Measurements from ENCODE around the gene EPAS1. TPM values are rescaled to one million over a fixed set of nuclear protein-coding genes. Genes with fewer than 3 reads are reported as not detected.

Gene EPAS1
- total and polyA plus RNA-seq, 9 of the 15 experiments (the other 6 are each of a cell fraction or from before 2014, with no cell fraction given), result 0.25 to 11.2 (median 4.1) TPM

DNA sequence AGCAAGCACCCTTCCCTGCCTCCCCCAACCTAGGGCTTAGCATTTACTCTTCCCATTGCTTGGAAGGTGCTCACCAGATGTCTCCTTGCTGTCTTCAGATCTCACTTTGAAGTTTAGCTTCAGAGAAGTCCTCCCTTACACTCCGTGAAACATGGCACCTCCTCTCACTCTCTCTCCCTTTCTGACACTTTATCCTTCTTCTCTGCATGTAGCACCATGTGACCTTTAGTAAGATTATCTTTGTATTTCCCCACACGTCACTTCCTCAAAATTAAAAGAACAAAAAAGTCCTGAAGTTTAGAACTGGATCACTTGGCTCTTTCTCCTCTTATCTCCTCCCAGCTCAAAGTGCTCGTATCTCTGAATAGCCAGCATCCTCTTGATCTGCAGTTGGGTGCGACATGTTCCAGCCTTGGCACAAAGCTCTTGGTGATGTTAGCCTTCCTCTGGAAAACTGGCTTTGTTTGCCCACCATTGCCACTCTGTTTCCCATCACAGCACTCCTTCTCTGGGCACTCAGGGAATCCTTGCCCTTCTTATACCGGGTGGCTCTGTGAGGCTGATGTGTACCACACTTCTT, 40.6 kb upstream of the EPAS1 start (continued):
- TF ChIP-seq, protein P1, sequence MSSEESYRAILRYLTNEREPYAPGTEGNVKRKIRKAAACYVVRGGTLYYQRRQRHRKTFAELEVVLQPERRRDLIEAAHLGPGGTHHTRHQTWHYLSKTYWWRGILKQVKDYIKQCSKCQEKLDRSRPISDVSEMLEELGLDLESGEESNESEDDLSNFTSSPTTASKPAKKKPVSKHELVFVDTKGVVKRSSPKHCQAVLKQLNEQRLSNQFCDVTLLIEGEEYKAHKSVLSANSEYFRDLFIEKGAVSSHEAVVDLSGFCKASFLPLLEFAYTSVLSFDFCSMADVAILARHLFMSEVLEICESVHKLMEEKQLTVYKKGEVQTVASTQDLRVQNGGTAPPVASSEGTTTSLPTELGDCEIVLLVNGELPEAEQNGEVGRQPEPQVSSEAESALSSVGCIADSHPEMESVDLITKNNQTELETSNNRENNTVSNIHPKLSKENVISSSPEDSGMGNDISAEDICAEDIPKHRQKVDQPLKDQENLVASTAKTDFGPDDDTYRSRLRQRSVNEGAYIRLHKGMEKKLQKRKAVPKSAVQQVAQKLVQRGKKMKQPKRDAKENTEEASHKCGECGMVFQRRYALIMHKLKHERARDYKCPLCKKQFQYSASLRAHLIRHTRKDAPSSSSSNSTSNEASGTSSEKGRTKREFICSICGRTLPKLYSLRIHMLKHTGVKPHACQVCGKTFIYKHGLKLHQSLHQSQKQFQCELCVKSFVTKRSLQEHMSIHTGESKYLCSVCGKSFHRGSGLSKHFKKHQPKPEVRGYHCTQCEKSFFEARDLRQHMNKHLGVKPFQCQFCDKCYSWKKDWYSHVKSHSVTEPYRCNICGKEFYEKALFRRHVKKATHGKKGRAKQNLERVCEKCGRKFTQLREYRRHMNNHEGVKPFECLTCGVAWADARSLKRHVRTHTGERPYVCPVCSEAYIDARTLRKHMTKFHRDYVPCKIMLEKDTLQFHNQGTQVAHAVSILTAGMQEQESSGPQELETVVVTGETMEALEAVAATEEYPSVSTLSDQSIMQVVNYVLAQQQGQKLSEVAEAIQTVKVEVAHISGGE (CRISPR knock-in tag; IDR thresholded peaks at IDR 0.05), result peak in 1 of 3 experiments; percentile 48; a peak in 2 of 6 replicates
- 0 out of 2 replicates have a peak, but pooled peaks have one; percentile 45 for TF ChIP-seq EP400 (IDR thresholded peaks at IDR 0.05)
- TF ChIP-seq, protein P2, sequence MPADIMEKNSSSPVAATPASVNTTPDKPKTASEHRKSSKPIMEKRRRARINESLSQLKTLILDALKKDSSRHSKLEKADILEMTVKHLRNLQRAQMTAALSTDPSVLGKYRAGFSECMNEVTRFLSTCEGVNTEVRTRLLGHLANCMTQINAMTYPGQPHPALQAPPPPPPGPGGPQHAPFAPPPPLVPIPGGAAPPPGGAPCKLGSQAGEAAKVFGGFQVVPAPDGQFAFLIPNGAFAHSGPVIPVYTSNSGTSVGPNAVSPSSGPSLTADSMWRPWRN (IDR thresholded peaks at IDR 0.05; ENCODE audit: low read depth), result no peak
- TF ChIP-seq, protein P3, sequence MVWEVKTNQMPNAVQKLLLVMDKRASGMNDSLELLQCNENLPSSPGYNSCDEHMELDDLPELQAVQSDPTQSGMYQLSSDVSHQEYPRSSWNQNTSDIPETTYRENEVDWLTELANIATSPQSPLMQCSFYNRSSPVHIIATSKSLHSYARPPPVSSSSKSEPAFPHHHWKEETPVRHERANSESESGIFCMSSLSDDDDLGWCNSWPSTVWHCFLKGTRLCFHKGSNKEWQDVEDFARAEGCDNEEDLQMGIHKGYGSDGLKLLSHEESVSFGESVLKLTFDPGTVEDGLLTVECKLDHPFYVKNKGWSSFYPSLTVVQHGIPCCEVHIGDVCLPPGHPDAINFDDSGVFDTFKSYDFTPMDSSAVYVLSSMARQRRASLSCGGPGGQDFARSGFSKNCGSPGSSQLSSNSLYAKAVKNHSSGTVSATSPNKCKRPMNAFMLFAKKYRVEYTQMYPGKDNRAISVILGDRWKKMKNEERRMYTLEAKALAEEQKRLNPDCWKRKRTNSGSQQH (CRISPR knock-in tag; IDR thresholded peaks at IDR 0.05), result 0 out of 2 replicates have a peak, but pooled peaks have one; percentile 13
- TF ChIP-seq, protein P4, sequence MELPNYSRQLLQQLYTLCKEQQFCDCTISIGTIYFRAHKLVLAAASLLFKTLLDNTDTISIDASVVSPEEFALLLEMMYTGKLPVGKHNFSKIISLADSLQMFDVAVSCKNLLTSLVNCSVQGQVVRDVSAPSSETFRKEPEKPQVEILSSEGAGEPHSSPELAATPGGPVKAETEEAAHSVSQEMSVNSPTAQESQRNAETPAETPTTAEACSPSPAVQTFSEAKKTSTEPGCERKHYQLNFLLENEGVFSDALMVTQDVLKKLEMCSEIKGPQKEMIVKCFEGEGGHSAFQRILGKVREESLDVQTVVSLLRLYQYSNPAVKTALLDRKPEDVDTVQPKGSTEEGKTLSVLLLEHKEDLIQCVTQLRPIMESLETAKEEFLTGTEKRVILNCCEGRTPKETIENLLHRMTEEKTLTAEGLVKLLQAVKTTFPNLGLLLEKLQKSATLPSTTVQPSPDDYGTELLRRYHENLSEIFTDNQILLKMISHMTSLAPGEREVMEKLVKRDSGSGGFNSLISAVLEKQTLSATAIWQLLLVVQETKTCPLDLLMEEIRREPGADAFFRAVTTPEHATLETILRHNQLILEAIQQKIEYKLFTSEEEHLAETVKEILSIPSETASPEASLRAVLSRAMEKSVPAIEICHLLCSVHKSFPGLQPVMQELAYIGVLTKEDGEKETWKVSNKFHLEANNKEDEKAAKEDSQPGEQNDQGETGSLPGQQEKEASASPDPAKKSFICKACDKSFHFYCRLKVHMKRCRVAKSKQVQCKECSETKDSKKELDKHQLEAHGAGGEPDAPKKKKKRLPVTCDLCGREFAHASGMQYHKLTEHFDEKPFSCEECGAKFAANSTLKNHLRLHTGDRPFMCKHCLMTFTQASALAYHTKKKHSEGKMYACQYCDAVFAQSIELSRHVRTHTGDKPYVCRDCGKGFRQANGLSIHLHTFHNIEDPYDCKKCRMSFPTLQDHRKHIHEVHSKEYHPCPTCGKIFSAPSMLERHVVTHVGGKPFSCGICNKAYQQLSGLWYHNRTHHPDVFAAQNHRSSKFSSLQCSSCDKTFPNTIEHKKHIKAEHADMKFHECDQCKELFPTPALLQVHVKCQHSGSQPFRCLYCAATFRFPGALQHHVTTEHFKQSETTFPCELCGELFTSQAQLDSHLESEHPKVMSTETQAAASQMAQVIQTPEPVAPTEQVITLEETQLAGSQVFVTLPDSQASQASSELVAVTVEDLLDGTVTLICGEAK (IDR thresholded peaks at IDR 0.05), result peak; percentile 68
- TF ChIP-seq, protein P4 (CRISPR knock-in tag; IDR thresholded peaks at IDR 0.05), result no peak
- peak; percentile 41; the same call in 1 of the 2 replicates for TF ChIP-seq ELF4 (CRISPR knock-in tag; IDR thresholded peaks at IDR 0.05)
- TF ChIP-seq NR2C2 (CRISPR knock-in tag; IDR thresholded peaks at IDR 0.05), result no peak
- peak; percentile 33; the same call in 1 of the 2 replicates for TF ChIP-seq NR2C2 (tag; IDR thresholded peaks at IDR 0.05)
- TF ChIP-seq NONO (IDR thresholded peaks at IDR 0.05; ENCODE audit: low read depth in 2 of 2, low read length in 1 of 2), result no peak
- peak; percentile 47; the same call in 1 of the 2 replicates for TF ChIP-seq TOE1 (IDR thresholded peaks at IDR 0.05; ENCODE audit: borderline replicate concordance)
- no peak for TF ChIP-seq TOE1 (CRISPR knock-in tag; IDR thresholded peaks at IDR 0.05; ENCODE audit: borderline replicate concordance, low read depth)
